Gastroesophageal sphincter (tissue), 3 donors: ENCODE measurements around the gene BCAS4.

Source experiments
- EP300 ChIP-seq: sonication (generic); formaldehyde crosslinking; IDR thresholded peaks from one replicate; pipeline ENCODE4 v1.6.1; 2017; ENCODE audit warnings: antibody characterized with exemption, mild to moderate bottlenecking
- POLR2AphosphoS5 ChIP-seq: sonication (generic); formaldehyde crosslinking; IDR thresholded peaks from one replicate; pipeline ENCODE4 v1.6.1; 2017; ENCODE audit warnings: antibody characterized with exemption
- TF ChIP-seq, protein P1 (sequence below), 4 experiments: fragments of 200-600 bp in 2 of 4; fragments of 450-650 bp in 2 of 4; sonication (generic) in 1 of 4; IDR thresholded peaks; one replicate each; pipeline ENCODE4 v1.5.1; 2017 to 2019; ENCODE audit warnings: antibody characterized with exemption in 4 of 4, mild to moderate bottlenecking in 2 of 4, moderate library complexity in 2 of 4

DNA sequence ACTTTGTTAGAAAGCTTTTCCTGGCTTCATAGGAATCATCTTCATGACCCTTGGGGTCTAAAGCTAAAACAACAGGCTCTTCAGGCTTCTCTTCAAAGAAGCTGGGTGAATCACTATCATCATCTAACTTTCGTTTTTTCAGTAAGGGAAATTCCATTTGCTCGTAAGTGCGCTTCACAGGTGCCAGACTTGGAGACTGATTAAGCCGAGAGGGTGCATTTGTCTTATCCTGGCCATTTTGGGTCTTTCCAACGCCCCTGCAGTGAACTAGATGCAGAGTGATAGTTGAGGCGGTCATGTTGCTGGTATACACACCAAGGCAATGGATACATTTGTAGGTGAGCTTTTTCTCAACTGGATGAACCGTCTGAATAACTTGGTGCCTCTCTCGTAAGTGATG lies 97.5 kb downstream of the BCAS4 start:
- TF ChIP-seq POLR2AphosphoS5 (no peak), EP300 (no peak)
- TF ChIP-seq, protein P1, sequence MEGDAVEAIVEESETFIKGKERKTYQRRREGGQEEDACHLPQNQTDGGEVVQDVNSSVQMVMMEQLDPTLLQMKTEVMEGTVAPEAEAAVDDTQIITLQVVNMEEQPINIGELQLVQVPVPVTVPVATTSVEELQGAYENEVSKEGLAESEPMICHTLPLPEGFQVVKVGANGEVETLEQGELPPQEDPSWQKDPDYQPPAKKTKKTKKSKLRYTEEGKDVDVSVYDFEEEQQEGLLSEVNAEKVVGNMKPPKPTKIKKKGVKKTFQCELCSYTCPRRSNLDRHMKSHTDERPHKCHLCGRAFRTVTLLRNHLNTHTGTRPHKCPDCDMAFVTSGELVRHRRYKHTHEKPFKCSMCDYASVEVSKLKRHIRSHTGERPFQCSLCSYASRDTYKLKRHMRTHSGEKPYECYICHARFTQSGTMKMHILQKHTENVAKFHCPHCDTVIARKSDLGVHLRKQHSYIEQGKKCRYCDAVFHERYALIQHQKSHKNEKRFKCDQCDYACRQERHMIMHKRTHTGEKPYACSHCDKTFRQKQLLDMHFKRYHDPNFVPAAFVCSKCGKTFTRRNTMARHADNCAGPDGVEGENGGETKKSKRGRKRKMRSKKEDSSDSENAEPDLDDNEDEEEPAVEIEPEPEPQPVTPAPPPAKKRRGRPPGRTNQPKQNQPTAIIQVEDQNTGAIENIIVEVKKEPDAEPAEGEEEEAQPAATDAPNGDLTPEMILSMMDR (IDR thresholded peaks at IDR 0.05): no peak
